ENCODE measurements around the gene INPP5A.

Gene INPP5A

DNA sequence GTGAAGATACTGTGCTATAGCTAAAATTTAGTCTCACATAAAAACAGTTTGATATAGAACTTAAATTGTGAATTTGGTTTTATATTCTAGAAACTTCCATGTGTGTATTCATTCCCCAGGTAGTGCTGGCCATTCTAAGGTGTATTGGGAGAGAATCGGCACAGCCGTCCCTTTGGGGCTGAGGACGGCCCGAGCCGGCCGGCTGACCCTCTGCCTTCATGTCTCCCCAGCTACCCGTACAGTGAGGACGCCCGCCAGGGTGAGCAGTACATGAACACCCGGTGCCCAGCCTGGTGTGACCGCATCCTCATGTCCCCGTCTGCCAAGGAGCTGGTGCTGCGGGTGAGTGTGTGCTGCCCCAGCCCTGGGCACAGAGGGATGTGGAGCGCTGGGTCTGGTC lies 239.9 kb downstream of the INPP5A start:
- DNase-seq (ENCODE audit: extremely low spot score, insufficient read length, low read depth) (no peak), FAIRE-seq (no peak)

GRCh38 chr10:132779549-132780294 lies 242.1 kb downstream of the INPP5A start:
- FAIRE-seq (no peak), DNase-seq (ENCODE audit: extremely low spot score, insufficient read length, low read depth) (no peak)

DNA sequence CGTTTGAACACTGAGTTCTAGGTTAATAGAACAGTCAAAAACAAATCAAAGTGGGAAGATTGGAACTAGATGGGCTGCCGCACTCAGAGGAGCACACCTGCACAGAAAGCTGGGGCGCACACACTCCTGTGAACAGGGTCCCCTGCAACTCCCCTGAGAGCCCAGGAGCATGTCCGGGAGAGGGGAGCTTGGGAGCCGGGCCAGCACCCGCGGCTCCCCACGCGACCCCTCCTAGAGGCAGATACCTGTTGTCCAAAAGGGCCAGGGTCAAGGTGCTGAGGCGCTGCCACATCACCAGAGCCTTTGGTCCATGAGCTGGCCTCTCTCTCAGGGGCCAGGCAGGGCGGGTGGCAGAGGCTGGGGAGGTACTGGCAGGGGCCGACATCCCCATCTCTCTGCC lies 242.8 kb downstream of the INPP5A start:
- no peak for DNase-seq (ENCODE audit: extremely low spot score, insufficient read length, low read depth)

DNA sequence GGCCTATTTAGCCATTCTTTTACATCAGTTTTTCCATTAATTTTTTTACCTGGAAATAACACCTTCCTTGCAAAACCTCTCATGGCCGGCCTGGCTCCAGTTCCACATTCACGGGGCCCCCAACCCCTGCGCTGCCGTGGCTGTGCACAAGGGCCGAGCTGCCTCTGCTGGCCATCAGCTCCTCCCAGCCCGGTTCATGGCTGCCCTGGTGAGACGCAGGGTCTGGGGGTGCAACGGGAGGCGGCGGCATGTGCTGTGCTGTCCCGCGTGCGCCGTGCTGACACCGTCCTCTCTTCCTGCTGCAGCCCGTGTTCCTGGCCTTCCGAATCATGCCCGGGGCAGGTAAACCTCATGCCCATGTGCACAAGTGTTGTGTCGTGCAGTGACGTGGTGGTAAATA lies 244.0 kb downstream of the INPP5A start:
- DNase-seq (ENCODE audit: extremely low spot score, insufficient read length, low read depth): no peak
- no peak for FAIRE-seq

More for the DNA sequence above, 242.8 kb downstream of the INPP5A start:
- FAIRE-seq: no peak

GRCh38 chr10:132783165-132783939 lies 245.8 kb downstream of the INPP5A start:
- DNase-seq (ENCODE audit: extremely low spot score, insufficient read length, low read depth): no peak
- no peak for FAIRE-seq

DNA sequence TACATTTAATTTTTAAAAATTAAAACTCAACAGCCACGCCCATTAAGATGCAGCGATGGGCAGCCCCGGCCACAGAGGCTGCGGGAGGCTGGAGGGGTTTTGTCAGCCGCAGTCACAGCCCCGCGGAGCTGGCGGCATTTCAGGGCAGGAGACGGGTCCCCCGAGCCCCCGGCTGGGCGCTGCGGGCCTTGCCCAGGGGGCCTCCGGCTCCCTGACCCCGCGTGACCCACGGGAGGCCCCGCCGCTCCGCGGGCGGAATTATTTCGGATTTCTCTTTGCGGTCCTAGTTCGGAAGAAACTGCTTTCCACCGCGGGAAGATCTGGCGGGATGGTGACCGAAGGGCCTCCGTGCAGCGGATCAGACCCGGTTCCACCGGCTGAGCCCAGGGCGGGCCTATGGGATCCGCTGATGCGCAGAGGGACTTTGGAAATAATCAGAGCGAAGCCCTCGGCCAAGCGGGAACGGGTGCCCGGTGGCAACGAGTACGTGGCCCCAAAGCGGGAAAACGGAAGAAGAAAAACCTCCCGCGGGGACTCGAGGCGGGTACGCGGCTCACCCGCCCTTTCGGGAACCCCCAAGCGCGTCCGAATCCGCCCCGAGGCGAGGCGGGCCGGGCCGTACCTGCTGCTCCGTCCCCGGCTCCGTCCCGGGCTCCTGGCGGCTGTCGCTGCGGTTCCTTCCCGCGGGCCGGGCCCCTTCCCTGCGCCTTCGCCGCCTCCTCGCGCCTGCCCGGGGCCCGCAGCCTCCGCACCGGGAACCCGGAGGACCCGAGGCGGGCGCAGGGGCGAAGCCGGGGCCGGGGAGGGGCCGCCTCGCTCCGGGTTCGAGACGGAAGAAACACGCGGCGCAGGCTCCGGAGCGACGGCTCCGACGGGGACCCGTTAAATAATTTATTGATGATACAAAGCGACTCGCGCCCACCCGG lies 246.6 kb downstream of the INPP5A start:
- FAIRE-seq (no peak), DNase-seq (ENCODE audit: extremely low spot score, insufficient read length, low read depth) (no peak)

GRCh38 chr10:132784866-132785722 lies 247.5 kb downstream of the INPP5A start:
- no peak for FAIRE-seq
- no peak for DNase-seq (ENCODE audit: extremely low spot score, insufficient read length, low read depth)

DNA sequence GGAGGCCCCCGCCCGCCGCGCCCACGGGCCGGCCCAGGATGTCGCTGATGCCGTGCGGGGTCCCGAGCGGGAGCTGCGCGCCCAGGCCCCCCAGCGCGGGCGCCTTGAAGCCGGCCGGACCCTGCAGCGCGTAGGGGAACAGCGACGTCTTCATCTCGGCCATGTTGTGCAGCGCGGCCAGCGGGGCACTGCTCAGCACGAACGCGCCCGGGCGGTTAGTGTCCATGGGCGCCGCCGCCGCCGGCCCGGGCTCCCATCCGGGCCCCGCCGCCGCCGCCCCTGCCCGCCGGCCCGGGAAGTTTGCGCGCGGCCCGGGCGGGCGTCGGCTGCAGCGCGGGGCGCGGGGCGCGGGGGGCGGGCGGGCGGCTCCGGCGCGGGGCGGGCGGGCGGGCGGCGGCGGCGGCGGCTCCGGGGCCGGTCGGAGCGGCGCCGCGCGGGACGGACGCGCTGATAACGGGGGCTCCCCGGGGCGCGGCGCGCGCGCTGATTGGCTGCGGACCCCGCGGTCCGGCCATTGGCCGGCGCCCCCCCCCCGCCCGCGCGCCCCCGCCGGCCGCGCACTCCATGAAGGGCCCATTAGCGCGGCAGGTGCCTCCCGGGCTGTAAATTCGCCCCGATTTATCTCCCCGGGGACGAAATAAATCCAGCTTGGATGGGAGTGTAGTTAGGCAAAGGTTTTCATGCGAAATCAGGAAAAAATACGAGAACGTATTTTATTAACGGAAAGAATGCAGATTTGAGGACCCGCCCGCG lies 248.3 kb downstream of the INPP5A start, which contains the start of gene NKX6-2:
Gene NKX6-2 (minus strand): TSS at position 425 of the 753 bp plus-strand sequence. CDS start 199 bp downstream, at position 226.
- FAIRE-seq: no peak

DNA sequence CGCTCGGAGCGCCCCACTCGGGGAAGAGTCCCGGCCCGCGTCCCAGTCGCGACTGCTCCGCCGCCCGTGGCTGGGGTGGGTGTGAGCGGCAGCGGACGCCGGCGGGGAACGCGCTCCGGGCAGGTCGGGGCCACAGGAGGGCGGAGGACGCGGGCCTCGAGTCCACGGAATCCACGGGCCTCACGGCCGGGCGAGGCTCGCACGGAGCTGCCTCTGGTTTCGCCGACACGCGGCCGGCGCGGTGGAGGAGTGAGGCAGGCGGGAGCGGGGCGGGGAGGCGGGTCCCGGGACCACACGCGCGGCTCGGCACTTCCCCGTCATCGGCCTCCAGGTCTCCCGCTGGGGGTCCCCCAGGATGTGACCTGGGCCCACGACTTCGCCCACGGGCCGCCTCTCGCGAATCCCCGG lies 248.9 kb downstream of the INPP5A start:
- FAIRE-seq: no peak
- no peak for DNase-seq (ENCODE audit: extremely low spot score, insufficient read length, low read depth)

More for the DNA sequence above, 248.3 kb downstream of the INPP5A start, which contains the start of gene NKX6-2:
- DNase-seq (ENCODE audit: extremely low spot score, insufficient read length, low read depth): no peak

DNA sequence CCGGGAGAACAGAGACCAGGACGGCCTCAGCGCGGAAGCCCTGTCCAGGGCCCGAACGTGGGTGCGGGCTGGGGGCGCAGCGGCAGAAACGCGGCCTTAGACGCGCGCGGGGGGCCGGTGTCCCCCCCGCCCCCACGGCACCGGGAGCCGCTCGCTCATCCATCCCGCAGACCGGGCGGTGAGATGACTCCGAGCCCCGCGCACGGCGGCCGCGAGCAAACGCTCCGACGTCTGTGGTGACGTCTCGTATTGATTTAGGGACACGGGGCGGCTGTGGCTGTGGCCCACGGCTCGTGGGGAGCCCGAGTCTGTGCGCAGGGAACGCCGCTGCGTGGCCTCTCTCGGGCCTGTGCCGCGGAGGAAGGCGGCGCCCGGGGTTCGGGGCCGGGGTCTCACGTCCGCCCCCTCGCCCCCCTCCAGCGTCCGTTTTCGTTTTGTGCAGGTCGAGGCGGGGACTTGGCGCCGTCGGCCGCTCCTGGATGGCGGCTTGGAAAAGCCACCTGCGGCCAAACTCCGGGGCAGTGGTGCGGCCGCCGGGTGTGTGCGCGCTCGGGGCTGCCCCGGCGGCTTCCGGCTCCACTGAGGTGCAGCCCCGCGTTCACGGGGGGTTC lies 249.4 kb downstream of the INPP5A start:
- no peak for DNase-seq (ENCODE audit: extremely low spot score, insufficient read length, low read depth)

DNA sequence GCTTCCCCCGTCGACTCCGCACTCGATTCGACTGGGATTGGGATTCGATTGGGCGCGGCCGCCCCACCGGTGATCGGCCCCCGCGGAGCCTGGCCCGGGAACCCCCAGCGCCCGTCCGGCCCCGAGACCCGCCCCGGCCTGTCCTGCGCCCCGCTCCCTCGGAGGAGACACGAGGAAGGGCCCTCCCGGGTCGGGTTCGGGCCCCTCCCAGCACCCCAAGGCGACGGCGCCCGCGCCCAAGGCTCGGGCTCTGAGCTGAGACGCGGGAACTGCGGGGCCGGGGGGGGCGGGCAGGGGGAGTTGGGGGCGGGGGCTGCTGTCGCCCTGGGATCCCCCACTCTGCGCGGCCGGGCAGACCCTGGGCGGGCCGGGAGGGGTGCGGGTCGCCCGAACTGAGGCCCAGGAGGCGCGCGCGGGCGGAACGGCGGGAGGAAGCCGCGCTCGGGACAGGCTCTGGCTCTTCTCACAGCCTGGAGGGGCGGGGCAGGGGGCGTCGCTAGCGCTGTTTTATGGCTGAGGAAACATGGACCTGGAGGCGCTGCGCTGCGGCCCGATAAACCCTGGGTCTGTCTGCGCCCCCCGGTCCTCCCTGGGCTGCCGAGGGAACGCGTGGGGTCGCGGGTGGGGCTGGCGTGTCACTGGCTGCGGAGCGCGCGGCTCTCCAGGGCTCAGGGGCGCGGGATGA lies 250.1 kb downstream of the INPP5A start:
- DNase-seq (ENCODE audit: extremely low spot score, insufficient read length, low read depth): no peak
- no peak for FAIRE-seq

More for the DNA sequence above, 249.4 kb downstream of the INPP5A start:
- no peak for FAIRE-seq

- FAIRE-seq: no peak
- no peak for DNase-seq (ENCODE audit: extremely low spot score, insufficient read length, low read depth)
These were observed 250.7 kb downstream of the INPP5A start for GRCh38 chr10:132788180-132788830.

GRCh38 chr10:132788831-132789219 lies 251.2 kb downstream of the INPP5A start:
- FAIRE-seq: no peak

DNA sequence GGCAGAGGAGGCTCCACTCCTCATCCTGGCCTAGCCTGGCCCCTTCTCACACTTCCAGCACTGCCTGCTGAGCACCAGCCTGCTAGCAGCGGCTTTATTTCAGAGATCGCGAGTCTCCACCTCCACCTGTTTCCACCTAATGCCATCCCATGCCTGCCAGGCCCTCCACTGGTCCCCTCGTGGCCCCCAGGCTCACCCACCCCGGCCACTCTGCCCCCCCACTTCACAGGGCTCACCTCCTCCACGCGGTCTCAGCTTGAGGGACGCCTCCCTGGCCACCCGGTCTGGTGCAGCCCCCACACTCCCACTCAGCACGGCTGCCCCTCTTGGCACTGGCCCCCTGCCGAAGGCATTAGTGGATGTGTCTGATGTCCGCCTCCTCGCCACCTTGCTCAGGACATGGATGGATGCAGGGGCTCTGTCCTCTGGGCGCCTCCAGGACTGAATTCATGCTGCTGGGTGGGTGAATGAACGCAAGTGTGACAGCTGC lies 252.1 kb downstream of the INPP5A start:
- DNase-seq (ENCODE audit: extremely low spot score, insufficient read length, low read depth) (no peak), FAIRE-seq (no peak)

More at GRCh38 chr10:132788831-132789219, 251.2 kb downstream of the INPP5A start:
- no peak for DNase-seq (ENCODE audit: extremely low spot score, insufficient read length, low read depth)

- DNase-seq (ENCODE audit: extremely low spot score, insufficient read length, low read depth) (no peak), FAIRE-seq (no peak)
These were observed 252.9 kb downstream of the INPP5A start for GRCh38 chr10:132790470-132790869.

- no peak for DNase-seq (ENCODE audit: extremely low spot score, insufficient read length, low read depth)
- FAIRE-seq: no peak
These were observed 253.6 kb downstream of the INPP5A start for GRCh38 chr10:132790934-132791829.

Data from GM18507 (cell line).